Testis (tissue), 2 donors: ENCODE data around the gene PCNX3.

Experiments used
- CTCF ChIP-seq, 3 experiments: fragments of 450-650 bp in 2 of 3; fragments of 200-600 bp in 1 of 3; sonication (generic) in 1 of 3; IDR thresholded peaks; one replicate each; pipeline ENCODE4 v1.5.1; 2016 to 2019; ENCODE audit warnings: antibody characterized with exemption in 3 of 3, mild to moderate bottlenecking in 2 of 3, moderate library complexity in 1 of 3
- POLR2A ChIP-seq: fragments of 450-650 bp; IDR thresholded peaks from one replicate; pipeline ENCODE4 v1.6.1; 2017; ENCODE audit warnings: antibody characterized with exemption, mild to moderate bottlenecking, moderate library complexity

- TF ChIP-seq CTCF (IDR thresholded peaks at IDR 0.05) (no peak), POLR2A (no peak)
These were observed 19.5 kb downstream of the PCNX3 start for GRCh38 chr11:65634905-65635731.
